GM12873 (cell line): ENCODE measurements around the gene SEC61G.

Source experiments
- TF ChIP-seq, protein P1 (sequence below): IDR thresholded peaks from 2 replicates; pipeline ENCODE4 v1.5.1; 2012; ENCODE audit warnings: low read depth, mild to moderate bottlenecking, moderate library complexity, low read length, control low read depth; ENCODE audit not compliant: insufficient read depth; ENCODE audit errors: missing control alignments

SEC61G gene

DNA sequence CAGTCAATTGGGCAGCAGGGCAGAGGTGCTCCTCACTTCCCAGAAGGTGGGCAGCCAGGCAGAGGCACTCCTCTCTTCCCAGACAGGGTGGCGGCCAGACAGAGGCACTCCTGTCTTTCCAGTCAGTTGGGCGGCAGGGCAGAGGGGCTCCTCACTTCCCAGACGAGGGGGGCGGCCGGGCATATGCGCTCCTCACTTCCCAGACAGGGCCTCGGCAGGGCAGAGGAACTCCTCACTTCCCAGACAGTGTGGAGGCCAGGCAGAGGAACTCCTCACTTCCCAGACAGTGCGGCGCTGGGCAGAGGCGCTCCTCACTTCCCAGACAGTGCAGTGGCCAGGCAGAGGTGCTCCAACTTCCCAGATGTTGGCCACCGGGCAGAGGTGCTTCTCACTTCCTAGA, 33.4 kb upstream of the SEC61G start:
- TF ChIP-seq, protein P1, sequence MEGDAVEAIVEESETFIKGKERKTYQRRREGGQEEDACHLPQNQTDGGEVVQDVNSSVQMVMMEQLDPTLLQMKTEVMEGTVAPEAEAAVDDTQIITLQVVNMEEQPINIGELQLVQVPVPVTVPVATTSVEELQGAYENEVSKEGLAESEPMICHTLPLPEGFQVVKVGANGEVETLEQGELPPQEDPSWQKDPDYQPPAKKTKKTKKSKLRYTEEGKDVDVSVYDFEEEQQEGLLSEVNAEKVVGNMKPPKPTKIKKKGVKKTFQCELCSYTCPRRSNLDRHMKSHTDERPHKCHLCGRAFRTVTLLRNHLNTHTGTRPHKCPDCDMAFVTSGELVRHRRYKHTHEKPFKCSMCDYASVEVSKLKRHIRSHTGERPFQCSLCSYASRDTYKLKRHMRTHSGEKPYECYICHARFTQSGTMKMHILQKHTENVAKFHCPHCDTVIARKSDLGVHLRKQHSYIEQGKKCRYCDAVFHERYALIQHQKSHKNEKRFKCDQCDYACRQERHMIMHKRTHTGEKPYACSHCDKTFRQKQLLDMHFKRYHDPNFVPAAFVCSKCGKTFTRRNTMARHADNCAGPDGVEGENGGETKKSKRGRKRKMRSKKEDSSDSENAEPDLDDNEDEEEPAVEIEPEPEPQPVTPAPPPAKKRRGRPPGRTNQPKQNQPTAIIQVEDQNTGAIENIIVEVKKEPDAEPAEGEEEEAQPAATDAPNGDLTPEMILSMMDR, result no peak

DNA sequence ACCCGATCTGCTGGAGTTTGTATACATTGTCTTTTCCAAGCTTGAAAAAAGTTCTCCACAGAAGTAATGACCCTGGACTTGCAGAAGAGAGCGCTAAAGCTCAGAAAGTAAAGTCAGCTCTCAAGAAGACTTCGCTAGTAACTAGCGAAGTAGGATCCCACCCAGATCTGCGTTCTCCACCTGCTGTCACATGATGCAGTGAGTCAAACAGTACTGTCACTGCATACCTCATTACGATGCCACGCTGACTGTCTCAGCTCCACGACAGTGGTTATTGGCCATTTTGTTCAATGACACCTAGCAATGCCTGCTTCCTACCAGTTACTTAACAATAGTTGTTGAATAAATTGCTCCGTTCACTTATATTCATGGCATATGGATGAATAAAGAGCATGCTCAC, 29.7 kb upstream of the SEC61G start:
- TF ChIP-seq, protein P1, result peak; percentile 67

DNA sequence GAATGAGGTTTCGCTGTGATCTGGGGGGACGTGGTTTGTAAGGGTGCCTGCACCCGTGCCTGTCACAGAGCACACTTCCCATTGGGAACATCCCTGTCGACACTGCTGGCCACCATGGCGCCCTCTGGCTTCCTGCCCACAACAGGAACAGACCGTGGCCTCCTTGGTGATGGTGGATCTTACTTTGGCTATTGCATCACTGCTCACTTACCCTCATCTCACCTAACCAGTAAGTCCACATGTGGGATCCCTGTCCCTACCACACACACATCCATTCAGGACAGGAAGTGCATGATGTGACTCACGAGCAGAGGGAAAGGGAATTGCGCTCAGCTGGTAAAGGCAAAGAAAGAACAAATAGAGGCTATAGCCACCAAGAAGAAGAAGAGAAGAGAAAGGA, 26.2 kb upstream of the SEC61G start:
- TF ChIP-seq, protein P1, result no peak

DNA sequence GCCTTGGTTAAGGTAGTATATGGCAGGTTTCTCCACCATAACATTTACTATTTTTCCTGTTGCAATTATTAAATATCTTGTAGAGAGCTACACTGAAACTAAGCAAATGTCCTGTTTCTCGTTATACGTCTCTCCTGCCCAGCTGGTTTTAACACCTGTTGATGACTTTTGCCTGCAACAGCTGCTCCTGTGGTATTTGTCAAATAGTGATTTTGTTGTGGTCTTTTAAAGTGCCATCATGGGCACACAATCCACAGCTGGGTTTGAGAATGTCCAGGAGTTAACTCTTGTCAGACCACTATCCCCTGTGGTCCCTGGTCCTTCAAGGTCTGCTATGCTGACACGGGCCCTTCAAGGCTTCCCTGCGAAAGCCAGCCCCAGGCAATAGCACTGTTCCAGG, 24.9 kb upstream of the SEC61G start:
- TF ChIP-seq, protein P1, result no peak

DNA sequence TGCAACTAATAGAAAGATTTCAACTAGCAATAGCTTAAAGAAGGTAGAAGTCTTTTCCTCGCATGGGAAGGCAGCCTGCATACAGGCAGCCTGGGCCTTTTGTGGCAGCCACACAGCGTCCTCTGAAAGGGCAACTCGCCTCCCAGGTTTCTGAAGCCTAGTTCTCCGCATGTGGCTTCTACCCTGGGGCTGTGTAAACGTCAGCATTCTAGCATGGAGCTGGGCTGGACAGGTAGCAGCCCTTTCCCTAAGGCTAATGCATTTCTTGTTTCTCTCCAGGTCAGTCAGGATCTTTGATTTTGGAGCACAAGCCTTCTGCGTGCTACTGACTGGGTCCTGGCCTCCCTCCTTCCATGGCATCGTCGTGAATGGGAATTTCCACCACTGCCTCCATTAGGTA, 23.8 kb upstream of the SEC61G start:
- TF ChIP-seq, protein P1, result no peak

DNA sequence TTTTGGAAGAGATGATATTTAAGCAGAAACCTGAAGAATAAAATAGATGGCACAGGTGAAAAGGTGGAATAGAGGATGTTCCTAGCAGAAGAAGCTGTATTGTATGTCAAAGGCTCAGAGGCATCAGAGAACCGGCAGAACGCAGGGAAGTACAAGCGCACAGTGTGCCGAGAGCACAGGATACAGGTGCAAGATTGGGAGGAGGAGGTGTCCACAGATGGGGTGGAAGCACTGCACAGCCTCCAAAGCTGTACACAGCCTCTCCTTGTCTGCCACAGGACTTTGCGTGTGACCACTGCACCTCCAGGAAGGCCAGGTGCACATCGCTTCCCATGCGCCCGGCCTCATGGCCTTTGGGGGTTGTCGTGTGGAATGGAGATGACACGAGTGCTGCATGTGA, 23.3 kb upstream of the SEC61G start:
- TF ChIP-seq, protein P1, result no peak

DNA sequence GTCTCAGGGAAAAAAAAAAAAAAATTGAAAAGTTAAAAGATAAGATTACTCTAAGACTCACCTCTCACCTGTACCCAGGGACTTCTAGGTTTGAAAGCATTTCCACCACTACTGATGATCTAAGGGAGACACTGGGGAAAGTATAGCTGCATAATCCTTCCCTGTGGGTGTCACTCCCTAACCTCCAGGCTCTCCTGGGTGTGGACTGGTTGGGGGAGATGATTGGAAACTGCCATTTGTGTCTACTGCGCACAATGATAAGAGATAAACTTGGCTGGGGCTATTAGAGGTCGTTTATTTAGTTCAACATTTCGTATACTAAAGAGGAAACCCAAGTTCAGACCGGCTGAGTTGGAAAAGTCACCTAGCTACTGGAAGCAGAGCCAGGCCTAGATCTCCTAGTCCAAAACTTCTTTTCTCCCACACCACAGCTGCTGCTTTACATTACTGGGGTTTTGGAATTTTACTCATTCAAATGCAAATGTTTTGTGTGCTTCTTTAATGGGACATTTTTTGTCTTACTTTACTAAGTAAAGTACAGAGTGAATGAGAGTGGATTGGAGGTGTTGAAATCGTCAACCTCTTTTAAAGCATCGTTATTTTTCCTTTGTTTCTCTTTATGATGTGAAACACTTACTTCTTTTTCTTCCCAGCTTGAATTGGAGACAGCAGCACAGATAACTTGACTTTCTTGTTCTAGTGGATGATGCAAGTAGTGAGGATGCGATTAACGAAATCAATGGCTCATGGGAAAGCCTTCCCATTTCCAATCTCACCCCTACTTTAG, 22.3 kb upstream of the SEC61G start:
- TF ChIP-seq, protein P1, result no peak
